ENCODE data around the gene DDX18.

The DDX18 gene

DNA sequence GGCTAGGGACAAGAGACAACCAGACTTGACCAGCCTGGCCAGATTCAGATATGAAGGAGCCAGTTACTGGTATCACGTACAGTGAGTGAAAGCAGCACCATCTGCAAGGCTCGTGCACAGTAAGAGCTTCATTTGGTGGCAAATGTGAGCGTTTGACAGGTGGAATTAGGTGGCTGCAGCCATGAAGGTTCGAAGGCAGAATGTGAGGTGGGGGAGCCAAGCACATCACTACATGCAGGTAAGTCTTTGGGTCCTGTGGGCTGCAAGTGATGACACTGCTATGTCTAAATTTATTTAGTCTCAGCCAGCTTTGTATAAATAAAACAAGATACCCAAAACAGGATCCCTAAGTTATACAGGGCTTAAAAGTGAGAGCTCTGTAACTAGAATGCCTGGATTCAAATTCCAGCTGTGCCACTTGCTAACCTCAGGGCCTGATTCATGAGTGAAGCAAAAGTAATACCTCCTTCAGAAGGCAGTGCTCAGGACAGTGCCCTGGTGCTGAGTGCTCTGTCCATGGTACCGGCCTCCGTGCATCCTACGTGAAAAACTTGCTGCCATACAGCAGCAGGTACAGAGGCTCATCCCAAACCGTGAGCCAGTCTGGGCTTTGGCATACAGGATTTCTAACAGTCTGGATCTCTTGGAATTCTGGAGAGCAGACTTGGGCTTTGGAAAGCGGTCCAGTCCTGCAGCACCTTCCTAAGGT, 18.6 kb downstream of the DDX18 start:
- no peak overlapping the region for H3K4me3 ChIP-seq (ENCODE audit: low read depth, low read length)
- no peak for DNase-seq (ENCODE audit: low read depth)

DNA sequence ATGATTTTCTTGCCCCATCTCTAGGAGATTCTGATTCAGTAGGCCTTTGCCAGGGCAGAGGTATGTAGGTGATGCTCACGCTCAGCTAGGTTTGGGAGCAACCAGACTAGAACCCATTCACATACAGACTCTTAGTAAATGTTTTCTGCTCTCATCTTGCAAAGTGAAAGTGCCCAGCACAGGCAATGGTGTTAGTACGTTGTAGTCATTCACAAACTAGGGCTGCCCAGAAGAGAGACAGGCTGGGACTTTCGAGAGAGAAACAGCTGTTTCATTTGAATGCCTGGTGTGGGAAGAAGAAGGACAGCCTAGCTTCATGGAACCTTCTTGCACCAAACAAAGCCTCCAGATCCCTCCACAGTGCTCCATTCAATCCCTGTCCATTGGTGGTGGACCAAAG, 19.4 kb downstream of the DDX18 start:
- DNase-seq (ENCODE audit: low read depth): no peak
- H3K4me3 ChIP-seq (ENCODE audit: low read depth, low read length): no peak overlapping the region

- DNase-seq (ENCODE audit: low read depth): no peak
These were observed 20.5 kb downstream of the DDX18 start for GRCh38 chr2:117834992-117835391.

DNA sequence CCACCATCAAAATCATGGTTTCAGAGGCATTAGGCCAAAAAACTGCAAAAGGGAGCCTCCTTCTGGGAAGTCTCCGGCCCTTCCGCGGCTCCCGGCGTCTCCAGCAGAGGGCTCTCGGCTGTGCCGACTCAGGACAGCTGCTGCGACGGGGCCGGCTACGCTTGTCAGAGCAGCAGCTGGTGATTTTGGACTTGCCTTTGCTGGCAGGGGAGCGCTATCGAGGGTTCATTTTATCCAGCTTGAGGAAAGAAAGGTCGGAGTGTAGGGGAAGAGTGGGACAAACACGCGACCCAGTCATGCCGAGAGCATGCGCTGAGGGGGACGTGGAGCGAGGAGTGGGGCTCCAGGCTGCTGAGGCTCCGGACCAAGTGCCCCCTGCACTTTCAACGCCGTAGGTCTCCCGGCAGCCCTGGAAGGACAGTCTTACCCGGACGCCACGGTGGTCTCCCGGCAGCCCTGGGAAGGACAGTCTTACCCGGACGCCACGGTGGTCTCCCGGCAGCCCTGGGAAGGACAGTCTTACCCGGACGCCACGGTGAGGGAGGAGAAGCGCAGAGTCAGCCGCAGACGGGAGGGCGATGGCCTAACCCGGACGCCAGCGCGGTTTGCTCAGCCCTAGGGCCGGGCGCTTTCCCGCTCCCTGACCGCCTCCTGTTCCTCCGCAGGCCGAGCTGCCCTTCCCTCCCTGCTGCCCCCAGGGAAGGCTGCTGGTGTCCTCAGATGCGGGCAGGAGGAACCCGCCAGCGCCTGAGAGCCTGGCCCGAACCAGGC, 21.7 kb downstream of the DDX18 start:
- peak; percentile 39 for DNase-seq (ENCODE audit: low read depth)

More at GRCh38 chr2:117834992-117835391, 20.5 kb downstream of the DDX18 start:
- H3K4me3 ChIP-seq (ENCODE audit: low read depth, low read length): no peak overlapping the region

DNA sequence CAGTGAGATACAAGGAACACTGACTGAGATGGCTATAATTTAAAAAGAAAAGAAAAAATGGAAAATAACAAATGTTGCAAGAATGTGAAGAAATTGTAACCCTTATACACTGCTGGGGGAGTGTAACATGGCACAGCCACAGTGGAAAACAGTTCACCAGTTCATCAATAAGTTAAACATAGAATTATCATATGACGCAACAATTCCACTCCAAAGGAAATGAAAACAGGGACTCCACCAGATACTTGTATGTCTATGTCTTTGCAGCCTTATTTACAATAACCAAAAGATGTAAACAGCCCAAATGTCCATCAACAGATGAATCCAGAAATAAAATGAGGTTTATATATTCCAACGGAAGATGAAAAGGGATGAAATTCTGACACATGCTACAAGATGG, 30.8 kb downstream of the DDX18 start:
- no peak overlapping the region for H3K4me3 ChIP-seq (ENCODE audit: low read depth, low read length)
- no peak for DNase-seq (ENCODE audit: low read depth)

More for the DNA sequence above, 21.7 kb downstream of the DDX18 start:
- peak overlapping the region; percentile 43 for H3K4me3 ChIP-seq (ENCODE audit: low read depth, low read length)

GRCh38 chr2:117850015-117850414, 35.5 kb downstream of the DDX18 start:
- no peak overlapping the region for H3K4me3 ChIP-seq (ENCODE audit: low read depth, low read length)
- DNase-seq (ENCODE audit: low read depth): no peak

DNA sequence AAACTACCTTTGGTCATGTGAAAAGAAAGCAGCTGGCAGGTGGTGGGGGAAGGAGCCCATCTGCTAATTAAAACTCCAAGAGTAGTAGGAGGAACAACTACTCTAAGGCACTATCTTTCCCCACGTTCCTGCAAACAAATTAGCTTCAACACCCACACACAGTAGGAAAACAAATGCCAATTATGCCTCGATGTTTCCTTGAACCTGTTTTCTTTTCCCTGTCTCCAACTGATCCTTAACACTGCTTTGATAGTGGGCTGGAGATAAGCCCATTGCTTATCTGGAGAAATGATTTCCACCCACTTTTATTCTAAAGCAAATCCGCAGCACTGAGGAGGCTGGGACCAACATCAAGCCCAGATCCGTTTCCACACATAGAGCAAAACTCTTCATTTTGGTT, 36.0 kb downstream of the DDX18 start:
- DNase-seq (ENCODE audit: low read depth): no peak
- H3K4me3 ChIP-seq (ENCODE audit: low read depth, low read length): no peak overlapping the region

DNA sequence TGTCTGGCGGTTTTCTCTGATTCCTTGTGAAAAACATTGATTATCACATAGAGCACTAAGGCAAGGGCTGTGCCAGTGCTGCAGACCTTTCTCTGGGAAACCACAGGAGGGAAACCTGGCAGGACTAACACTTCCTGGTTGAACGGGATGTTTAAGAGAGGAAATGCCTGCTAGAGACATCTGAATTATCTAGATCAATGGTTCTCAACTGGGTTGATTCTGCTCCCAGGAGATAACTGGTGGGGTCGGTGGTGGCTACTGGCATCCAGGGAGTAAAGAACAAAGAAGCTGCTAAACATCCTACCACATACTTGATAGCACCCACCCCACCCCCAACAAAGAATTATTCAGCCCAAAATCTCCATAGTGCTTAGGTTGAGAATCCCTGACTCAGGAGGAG, 37.5 kb downstream of the DDX18 start:
- no peak overlapping the region for H3K4me3 ChIP-seq (ENCODE audit: low read depth, low read length)
- no peak for DNase-seq (ENCODE audit: low read depth)

DNA sequence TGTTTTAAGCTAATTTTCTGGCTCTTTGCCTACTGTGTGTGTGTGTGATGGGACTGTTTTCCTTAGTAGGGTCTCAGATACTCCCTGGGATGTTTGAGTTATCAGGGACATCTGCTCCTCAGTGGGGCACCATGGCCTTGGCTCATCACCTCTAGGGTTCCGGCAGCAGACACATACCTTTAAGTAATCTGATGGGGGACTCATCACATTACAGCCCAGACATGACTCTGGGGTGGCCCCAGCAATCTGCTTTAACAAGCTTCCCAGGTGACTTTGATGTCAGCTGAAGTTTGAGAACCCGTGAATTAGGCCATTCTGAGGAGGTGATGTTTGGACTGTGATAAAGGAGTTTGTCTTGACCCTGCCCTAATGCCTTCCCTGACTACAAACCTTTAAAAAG, 38.8 kb downstream of the DDX18 start:
- no peak overlapping the region for H3K4me3 ChIP-seq (ENCODE audit: low read depth, low read length)
- DNase-seq (ENCODE audit: low read depth): no peak

DNA sequence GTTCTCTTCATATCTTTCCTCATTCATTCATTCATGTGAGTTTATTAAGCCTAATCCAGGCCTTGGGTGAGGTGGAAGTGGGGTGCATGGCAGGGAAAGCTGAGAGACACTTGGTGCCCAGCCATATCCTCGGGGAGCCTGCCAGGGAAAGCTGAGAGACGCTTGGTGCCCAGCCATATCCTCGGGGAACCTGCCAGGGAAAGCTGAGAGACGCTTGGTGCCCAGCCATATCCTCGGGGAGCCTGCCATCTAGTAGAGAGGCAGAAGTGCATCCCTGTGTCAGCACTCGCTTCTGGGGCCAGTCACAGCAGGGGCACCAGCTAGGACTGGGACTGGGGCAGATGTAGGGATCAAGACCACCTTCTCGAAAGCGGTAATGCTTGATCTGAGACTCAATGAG, 39.4 kb downstream of the DDX18 start:
- no peak overlapping the region for H3K4me3 ChIP-seq (ENCODE audit: low read depth, low read length)
- no peak for DNase-seq (ENCODE audit: low read depth)

- DNase-seq (ENCODE audit: low read depth): no peak
- no peak overlapping the region for H3K4me3 ChIP-seq (ENCODE audit: low read depth, low read length)
These were observed 40.1 kb downstream of the DDX18 start for GRCh38 chr2:117854610-117855009.

DNA sequence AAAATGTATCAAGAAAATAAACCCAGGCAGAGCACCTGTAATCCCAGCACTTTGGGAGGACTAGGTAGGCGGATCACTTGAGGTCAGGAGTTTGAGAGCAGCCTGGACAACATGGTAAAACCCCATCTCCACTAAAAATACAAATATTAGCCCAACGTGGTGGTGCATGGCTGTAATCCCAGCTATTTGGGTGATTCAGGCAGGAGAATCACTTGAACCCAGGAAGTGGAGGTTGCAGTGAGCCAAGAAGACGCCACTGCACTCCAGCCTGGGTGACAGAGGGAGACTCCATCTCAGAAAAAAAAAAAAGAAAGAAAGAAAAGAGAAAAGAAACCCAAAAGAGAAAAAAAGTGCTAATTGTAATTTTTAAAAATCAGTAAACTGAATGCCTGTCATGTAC, 41.4 kb downstream of the DDX18 start:
- no peak overlapping the region for H3K4me3 ChIP-seq (ENCODE audit: low read depth, low read length)
- no peak for DNase-seq (ENCODE audit: low read depth)

DNA sequence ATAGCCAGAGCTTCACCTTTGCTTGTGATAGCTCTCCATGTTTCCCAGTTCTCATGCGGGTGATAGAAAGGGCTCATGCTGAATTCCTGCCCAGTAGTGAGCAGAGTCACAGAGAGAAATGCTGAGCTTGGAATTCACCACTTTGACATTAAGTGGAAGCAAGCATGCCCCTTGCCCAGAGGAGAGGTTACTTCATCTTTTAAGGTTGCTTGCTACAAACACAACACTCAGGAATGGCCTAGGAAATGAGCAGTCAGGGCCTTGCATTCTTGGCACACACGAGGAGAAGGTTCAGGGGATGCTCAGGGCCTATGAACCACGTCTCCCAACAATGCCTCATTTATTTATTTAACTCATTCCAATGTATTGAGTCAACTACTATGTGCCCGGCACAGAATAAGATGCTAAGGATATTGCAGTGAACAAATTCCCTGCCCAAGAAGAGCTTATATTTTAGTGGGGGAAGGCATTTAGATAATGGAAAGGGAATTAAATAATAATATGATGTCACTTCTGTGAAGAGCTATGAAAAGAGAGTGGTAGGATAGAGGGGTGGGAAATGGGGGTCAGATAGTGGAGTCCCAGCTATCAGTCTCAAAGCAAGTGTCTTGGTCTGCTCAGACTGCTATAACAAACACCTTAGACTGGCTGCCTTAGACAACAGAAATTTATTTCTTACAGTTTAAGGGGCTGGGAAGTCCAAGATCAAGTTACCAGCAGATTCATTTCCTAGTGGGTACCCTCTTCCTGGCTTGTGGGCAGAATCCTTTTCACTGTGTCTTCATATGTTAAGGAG, 42.1 kb downstream of the DDX18 start:
- H3K4me3 ChIP-seq (ENCODE audit: low read depth, low read length): no peak overlapping the region
- peak; percentile 91 for DNase-seq (ENCODE audit: low read depth)

DNA sequence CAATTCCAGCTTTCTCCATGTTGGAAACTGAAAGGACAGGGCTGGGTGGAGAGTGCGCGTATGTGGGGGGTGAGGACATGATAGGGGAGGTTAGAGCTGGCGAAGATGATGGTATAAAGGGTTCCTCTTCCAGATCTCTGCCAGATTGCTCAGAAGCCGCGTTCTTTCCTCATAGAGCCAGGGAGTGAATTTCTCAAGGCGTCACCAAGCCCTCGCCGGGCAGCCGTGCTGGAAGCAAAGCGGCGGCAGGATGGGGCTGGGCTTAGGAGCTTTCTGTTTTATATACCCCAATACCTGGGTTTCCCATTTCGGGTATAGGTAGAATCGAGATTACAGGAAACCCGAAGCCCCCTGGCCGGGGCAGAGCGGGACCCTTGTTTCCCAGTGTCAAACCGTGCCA, 43.8 kb downstream of the DDX18 start:
- no peak for DNase-seq (ENCODE audit: low read depth)
- no peak overlapping the region for H3K4me3 ChIP-seq (ENCODE audit: low read depth, low read length)

DNA sequence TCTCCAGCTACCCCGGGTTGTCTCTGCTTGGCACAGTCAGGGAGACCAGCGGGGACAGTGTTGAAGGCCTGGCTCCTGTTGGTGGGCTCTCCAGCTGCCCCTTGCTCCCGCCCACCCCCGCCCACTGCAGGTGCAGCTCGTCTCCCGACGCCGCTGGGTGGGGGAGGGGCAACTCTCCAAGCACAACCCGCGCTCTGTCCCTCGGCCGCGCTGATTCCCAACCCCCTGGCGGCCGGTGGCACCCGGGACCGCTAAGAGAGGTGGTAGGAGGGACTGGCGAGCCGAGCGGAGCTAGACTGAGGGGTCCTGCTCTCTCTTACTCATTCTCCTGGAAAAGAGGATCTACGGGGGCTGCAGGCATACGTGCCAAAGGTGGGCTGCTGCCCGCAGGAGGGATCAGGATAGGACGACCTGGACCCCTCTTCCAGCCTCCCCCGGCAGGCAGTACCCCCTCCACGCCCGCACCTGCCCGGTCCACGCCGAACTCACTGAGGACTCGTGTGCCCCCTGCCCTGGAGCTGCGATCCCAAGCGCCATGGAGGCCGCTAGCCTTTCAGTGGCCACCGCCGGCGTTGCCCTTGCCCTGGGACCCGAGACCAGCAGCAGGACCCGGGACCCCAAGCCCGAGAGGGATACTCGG, 44.5 kb downstream of the DDX18 start:
- no peak for DNase-seq (ENCODE audit: low read depth)
- H3K4me3 ChIP-seq (ENCODE audit: low read depth, low read length): no peak overlapping the region

DNA sequence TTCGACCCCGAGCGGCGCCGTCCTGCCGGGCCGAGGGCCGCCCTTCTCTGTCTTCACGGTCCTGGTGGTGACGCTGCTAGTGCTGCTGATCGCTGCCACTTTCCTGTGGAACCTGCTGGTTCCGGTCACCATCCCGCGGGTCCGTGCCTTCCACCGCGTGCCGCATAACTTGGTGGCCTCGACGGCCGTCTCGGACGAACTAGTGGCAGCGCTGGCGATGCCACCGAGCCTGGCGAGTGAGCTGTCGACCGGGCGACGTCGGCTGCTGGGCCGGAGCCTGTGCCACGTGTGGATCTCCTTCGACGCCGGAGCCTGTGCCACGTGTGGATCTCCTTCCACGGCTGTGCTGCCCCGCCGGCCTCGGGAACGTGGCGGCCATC, 45.0 kb downstream of the DDX18 start:
- no peak for DNase-seq (ENCODE audit: low read depth)
- no peak overlapping the region for H3K4me3 ChIP-seq (ENCODE audit: low read depth, low read length)

- DNase-seq (ENCODE audit: low read depth): no peak
- H3K4me3 ChIP-seq (ENCODE audit: low read depth, low read length): peak overlapping the region; percentile 17
These were observed 45.6 kb downstream of the DDX18 start for GRCh38 chr2:117859924-117860647.

DNA sequence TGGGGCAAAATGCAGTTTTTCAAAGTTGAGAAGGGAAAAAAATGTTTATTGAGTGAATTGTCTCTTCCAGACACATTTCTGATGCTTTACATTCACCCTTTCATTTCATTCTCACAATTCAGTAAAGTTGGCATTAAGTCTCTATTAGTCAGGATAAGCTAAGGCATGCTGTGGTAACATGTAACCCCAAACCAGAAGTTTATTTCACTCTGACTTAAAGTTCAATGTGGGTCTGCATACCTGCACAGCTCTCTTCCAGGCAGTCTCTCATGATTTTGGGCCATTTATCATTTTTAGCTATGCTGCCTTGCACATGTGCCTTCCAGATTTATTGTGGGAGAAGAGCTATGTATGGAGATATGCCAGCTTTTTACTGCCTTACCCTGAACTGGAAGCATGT, 48.0 kb downstream of the DDX18 start:
- DNase-seq (ENCODE audit: low read depth): no peak
- H3K4me3 ChIP-seq (ENCODE audit: low read depth, low read length): no peak overlapping the region

- no peak for DNase-seq (ENCODE audit: low read depth)
- no peak overlapping the region for H3K4me3 ChIP-seq (ENCODE audit: low read depth, low read length)
These were observed 61.3 kb downstream of the DDX18 start for GRCh38 chr2:117875786-117876185.
